GM19395 (cell line): ENCODE results near the gene ITGA8.
A peak's percentile ranks its signal among the peaks of the same experiment; 100 is the strongest.
"Not testable (repeated sequence)": the region's sequence is repeated elsewhere in the genome, so short reads cannot be mapped to it uniquely, and the experiment has no call there.

Experiments used
- ATAC-seq: cut with Tn5 transposase; IDR thresholded peaks from one replicate; pipeline ENCODE4 v1.9.1; 2021; ENCODE audit warnings: mild to moderate bottlenecking, moderate library complexity; ENCODE audit not compliant: unreplicated experiment

Gene ITGA8

DNA sequence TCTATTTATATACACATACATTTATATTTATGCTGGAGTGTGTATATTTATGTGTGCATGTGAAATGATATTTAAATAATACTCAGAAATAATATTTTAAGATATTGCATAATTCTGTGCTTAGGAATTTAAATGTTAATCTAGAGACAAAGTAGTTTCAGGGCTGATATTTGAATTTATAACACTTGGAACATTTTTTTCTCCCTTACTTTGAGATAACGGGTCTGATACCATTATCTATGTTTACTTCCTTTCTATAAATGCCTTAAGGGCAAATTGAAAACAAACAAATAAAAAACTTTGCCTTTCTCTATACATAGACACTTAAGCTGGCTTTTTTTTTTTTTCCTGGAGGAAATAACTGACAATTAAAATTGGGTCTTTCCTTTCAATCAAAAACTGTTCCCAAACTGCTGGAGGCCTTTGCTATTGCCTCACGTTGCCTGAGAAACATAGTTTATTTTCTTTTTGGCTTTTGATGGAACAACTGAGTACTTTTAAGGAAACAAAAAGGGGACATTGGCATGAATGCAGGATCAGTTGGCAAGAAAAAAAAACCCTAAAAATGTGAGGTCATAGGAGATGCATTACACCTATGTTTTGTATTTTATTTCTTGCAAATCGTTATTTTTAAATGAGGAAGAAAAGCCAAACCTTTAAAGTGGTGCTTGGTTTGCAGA lies 98.7 kb downstream of the ITGA8 start:
- ATAC-seq: no peak

DNA sequence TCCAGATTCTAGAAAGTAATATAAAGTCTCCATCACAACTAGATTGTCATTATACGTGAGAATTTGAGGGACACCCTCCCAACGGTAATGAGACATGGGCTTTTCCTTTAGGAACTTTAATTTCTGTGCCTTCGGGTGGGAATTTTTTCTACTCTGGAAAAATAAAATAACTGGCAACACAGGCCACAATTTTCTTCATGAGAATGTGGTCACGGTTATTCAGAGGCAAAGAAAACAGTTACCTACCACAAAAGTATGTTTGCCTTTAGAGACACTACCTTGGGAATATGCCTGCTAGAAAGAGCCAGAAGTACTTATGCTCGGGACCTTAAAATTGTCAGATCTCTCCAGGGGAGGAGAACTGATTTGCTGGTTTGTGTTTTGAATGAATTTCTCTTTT lies 99.4 kb downstream of the ITGA8 start:
- ATAC-seq: no peak

DNA sequence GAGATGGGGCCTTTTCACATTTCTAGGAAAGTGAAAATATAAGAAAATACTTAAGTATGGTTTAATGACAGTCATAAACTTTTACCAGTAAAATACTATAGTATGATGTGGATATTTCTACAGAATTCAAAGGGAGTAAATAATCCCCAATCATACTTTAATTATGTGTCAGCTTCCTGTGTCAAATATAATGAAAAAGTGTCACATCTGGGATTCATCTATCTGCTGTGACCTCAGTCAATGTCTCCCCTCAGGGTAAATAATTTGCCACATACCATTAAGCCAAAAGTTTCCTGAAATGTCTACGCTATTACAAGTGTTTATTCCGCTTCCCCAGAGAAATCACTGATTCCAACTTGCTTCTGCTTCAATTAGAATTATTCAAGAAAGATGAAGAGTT lies 110.5 kb downstream of the ITGA8 start:
- no peak for ATAC-seq

DNA sequence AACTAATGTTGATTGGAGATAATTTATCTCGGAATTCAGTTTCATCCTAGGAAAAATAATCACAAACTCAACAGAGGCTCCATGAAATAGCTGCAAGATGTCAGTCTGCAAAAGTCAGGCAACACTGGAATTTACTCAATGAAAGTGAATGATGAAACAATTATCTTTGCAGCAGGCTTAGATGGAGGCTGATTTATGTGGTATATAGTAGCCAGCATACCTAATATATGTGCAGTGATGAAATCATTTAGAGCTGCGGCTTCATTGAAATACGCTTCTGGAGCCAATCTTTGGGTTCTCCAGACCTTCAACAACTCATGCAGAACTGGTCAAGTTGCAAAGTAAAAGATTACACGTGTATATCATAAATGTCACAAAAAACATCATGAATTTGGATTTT lies 113.3 kb downstream of the ITGA8 start:
- no peak for ATAC-seq

DNA sequence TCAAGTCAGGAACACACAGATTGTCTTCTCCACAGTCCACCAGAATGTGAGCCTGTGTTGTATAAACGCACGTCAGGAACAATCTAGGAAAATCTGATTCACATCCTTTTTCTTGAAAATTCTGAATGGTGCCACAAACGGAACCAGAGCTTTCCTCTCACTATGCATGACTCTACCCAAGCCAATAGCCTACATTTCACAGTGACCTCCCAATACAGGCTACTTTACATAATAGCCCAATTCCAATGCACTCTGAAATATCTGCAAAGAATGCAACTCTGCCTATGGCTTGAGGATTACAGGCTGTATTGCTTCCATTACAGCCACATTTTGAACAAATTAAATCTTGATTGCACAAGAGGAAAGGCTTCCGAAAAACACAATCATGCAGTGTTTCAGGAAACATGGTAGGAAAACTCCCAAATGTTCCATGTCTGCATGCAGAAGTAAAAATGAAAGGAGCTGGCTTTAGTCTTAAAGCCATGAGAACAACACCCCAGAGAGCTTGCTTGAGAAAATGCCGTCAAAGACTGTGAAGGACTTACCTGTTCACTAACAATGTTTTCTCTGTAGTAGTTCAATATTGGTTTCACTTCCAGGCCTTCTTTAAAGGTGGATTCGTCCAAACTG lies 113.9 kb downstream of the ITGA8 start:
- no peak for ATAC-seq

DNA sequence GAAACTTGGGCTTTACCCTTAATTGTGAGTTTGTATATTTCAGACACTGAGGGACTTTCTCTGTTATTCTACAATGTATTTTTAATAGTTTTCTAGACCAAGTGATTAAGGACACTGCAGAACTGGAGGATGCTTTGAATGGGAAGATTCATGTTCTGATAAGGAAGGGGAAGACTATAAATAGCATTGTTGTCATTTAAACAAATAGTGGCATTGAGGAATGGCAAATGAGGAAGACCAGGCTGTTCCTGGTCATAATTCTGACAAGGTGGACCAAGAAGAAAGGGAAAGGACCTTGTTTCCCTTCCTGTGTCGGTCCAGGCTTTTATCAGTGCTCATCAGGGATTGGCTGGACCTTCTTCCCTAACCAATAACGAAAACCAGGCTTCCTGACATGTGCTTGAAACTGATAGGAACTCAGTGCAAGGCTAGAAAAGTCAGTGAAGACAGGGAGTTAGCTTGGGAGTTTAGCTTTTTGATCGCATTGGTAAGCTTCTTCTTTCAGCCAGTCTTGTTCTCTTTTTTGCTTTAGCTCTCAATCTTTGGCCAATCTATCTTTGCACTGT lies 116.2 kb downstream of the ITGA8 start:
- ATAC-seq: no peak

DNA sequence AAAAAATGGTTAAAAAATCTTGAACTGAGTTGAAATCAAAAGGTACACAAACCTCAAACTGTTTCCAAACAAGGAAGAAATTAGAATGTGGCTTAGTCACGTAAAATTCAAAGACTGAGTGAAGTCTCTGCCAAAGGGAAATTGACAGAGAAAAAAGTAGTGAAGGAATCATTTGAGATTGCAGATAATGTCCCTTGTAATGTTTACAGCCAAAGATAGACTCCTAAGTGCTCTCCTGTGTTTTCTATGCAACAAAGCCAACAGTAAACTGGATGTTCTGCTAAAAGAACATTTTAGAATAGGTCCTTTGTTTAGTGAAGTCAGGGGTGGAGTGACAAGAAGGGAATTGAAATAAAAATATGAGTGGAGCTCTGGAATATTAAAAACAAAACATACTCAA lies 117.9 kb downstream of the ITGA8 start:
- no peak for ATAC-seq

DNA sequence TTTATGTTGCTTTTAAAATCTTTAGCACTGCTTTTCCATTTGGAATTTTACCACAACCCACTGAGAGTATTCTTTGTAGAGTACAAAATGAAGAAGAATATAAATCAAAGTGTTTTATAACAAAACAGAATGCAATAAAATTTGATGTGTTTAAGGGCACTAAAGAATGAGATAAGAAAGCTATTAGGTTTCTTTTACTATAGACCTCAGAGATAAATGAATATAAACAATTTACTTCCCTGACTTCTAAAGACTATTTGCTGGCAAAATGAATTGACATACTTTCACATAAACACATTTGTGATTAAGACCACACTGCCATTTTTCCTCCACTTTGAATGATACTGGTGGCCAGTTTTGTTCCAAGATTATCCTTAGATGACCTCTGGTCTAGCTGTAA lies 124.5 kb downstream of the ITGA8 start:
- no peak for ATAC-seq

DNA sequence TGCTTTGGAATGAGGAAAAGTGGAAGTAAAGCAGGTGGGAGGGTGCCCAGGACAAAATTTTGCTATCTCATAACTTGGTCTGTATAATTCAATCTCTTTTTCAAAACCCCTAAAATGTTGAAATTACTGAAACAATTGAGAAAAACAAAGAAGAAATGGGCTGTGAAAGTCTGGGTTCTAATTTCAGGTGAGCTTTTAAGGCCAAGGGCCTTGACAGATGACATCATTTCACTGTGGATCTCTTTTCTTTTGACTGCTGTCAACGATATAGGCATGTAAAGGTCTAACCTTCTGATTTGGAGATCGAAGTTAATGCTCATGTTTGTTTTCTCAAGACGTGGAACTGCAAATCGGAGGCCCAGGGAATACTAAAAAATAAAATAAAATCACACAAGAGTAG lies 127.8 kb downstream of the ITGA8 start:
- ATAC-seq: no peak

DNA sequence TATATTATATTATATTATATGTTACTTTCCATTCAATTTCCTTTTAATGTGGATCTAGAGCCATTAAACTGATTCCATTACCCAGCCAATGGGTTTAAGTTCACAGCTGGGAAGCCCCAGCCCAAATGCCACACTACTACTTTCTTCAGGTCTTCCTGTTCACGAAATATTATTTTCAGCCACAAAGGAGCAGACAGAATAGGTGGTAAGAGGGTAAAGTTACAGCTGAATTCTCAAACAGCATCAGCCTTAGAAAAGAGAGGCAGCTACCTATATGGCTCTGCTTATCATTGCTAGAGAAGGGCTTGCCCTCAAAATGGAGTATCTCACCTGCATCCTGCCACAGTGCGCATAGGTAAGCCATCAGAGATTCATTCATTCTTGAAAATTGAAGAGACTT lies 128.3 kb downstream of the ITGA8 start:
- no peak for ATAC-seq

DNA sequence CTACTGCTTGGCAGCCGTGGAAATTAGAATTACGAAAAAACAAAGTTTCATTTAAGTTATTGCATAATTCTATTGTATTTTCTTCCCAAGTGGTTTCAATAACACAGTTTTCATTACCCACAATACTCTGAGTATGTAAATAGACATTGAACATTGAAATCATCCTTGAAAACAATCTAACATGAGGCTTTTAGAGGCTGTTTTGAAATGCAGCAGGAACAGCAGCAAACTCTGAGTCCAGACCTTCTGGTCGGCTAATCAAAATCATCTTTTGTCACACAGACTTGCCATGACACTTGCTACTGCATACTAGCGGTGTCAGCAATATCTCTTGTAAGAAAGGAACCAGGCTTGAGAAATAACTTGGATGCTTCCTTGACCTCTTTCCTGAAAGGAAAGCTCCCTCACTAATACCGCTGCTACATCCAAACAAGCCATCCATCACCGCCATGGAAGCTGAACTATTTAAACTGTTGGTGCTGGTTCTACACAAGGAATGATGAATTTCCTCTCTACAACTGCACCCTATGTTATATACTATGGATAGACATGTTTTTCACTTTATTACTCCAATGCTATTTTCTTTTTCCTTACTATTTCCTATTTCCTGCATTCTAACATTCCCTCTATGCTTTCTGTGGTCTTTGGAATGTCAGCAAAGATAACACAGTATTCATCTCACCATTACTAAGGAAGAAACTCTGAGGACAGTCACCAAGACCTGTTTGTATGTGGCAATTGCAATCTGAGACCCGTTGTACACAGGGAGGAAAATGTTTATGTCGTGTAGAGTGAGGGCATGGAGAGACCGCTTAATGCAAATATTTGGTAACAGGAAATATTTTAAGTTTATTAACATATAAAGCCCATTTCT lies 130.8 kb downstream of the ITGA8 start:
- ATAC-seq: no peak

DNA sequence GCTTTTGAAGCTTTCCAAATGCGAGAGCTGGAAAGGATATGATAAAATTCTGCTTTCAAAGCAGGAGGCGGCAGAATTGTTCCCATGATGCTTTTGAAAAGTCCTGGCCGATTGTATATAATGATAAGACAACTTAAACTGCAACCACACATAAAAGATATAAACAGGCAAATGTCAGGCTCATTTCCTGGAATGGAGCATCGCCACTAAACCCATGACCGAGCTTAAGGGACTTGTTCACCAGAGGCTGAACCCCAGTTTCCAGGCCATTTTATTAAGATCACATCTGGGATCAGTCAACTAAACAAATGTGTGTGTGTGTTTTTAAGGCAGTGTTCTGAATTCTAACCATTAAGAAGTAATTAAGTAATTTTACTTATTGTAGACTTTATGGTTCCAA lies 131.6 kb downstream of the ITGA8 start:
- ATAC-seq: no peak

DNA sequence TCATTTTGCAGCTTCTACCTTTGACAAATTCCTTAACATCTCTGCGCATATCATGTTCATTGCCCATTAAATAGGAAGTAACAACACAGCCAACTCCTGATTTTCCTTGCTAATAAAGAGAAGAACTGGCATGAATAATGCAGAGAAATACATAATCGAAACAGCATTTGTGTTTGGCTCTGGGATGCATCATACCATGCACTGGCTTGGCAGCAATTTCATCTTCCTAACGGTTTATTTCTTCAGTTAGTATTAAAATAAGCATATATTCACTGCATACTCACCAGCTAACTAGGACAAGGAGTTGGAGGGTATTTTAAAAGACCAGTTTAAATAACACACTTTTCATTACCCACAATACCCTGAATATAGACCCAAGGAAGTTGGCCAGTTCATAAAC lies 132.5 kb downstream of the ITGA8 start:
- ATAC-seq: no peak

DNA sequence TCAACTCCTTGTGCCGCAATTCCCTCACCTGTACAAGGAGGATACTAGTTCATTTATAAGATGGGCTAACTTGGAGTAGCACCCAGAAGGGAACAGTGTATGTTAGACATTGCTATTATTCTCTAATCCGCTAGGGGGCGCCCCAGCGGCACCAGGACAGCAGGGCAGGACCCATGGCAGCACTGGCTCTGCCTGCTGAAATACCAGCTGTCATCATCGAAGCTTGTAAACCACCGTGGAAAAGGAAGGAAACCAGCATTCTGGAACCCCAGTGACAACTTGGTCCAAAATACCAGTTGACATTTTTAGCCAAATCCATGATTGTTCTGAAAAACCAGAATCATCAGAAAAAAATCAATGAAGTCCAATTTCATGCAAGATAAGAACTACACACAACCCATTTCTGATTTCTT lies 134.4 kb downstream of the ITGA8 start:
- peak; percentile 91 for ATAC-seq

DNA sequence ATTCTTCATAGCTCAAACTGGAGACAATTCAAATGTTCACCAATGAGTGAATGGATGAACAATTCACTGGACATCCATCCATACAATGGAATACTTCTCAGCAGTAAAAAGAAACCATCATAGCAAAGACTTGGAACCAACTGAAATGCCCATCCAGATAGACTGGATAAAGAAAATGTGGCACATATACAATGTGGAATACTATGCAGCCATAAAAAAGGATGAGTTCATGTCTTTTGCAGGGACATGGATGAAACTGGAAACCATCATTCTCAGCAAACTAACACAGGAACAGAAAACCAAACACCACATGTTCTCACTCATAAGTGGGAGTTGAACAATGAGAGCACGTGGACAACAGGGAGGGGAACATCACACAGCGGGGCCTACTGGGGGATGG lies 136.8 kb downstream of the ITGA8 start:
- not testable (repeated sequence) for ATAC-seq

DNA sequence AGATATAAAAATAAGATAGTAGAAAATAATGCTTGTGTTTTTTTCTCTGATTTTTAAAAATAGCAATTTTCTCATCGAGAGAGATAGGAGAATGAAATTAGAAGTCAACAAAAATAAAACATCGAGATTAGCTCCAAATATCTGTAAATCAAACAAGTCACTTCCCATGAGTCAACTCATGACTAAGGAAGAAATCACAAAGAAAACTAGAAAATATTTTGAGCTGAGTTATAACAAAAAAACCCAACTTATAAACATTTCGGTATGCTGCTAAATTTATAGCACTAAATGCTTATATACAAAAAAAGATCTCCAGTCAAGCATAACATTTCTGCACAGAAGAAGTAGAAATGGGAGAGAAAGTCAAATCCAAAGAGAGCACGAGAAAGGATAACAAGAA lies 140.1 kb downstream of the ITGA8 start:
- ATAC-seq: no peak

DNA sequence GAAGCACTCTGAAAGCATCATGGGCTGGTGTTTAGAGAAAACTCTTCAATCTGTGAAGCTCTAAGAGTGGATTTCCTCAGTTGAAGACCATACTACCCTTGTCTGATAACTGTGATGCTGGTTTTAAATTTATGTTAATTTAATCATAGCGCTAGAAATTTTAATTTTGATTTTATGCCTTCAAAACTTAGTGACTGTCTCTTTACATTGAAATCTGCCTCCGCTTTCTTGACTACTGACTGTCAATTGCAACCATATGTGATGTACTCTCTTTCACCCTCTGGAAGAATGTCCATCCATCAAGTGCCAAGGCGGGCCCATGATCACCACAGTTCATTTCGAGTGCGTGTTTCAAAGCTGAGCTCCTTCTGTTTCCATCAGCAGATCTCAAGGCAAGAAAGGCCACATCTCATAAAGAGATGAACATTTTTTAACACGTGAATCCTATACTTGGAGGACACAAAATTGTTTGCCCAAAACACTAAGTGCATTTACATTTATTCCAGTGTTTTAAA lies 147.1 kb downstream of the ITGA8 start:
- ATAC-seq: no peak

DNA sequence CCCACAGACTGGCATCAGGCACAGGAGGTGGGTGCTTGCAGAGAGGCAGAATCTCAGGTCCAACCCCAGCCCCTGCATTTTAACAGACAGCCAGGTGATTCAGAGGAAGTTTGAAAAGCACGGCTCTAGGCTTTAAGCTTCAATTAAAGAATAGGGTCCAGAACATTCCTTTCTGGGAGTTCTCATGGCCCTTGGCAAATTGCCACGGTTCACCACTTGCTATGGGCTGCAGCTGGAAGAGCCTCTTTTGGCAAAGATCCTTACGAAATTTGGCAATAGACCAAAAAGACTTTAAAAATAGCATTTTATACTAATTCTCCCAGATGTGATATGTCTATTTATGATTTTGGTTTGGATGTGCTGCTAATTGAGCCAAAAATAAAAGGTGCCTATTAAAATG lies 148.1 kb downstream of the ITGA8 start:
- ATAC-seq: no peak

DNA sequence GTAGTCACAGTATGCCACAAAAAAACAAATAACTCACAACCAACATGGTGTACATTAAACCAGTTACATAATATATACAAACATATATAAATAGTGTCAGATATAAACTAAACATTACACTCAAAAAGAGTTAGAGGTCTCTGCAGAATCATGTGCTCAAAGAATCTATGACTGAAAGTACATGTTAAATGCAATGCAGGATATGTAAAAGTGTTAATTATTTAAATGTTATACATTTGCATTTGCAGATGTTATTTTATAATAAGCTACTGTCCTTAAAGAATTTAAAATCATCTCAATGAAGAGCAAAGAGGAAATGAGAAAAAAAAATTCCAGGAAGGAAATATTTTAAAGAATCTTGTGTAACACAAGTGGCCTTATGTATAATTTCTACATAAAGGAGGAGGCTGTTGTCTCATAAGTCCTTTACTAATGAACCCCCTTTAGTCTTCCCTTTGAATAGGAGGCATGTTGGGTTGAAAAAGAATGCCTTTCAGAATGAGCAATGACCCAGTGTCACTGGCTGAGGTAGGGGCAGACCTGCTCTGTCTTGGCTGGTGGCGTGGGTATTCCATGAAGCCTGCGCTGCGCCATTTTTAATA lies 148.9 kb downstream of the ITGA8 start:
- no peak for ATAC-seq

DNA sequence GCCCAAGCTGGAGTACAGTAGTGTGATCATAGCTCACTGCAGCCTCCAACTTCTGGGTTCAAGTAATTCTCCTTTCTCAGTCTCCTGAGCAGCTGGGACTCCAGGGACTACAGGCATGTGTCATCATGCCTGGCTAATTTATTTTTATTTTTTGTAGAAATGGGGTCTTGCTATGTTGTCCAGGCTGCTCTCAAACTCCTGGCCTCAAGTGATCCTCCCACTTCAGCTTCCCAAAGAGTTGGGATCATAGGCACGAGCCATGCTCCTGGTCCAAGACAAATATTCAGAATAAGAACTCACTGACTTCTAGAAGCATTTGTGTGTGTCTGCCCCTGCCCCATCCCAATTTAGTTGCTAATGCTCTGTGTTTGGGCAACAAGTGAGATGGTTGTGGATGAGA lies 151.8 kb downstream of the ITGA8 start:
- no peak for ATAC-seq

DNA sequence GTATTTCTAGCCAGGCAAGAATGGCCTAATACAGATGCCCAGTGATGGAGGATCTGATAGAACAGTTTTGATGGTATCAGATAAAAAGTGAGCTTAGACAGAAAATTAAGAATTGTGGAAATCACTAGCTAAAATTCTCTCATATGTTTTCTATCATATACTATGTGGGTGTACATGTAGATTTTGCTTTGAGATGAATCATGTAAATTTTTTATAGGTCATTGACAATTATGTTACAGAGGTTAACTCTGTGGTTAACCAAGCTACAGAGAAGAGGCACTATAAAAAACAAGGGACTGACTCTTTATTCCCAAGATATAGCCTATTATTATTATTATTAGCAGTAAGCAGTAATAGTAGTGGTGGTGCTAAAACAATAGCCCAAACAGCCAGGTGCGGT lies 156.5 kb downstream of the ITGA8 start:
- ATAC-seq: no peak
